CD8-positive, alpha-beta memory T cell (primary cell): ENCODE data around the gene OTOA. TPM values are rescaled to one million over a fixed set of nuclear protein-coding genes. Genes with fewer than 3 reads are reported as not detected.
"Not testable (repeated sequence)": the region's sequence is repeated elsewhere in the genome, so short reads cannot be mapped to it uniquely, and the experiment has no call there.

ENCODE experiments used
- CTCF ChIA-PET: fragments of 350-600 bp; sonication (Branson Sonifier 250); formaldehyde crosslinking; loops from one replicate; lab custom pipeline; 2021; ENCODE audit warnings: antibody characterized with exemption; lab: Charles Lee
- POLR2A ChIA-PET: fragments of 350-600 bp; sonication (Branson Sonifier 250); formaldehyde crosslinking; loops from one replicate; lab custom pipeline; 2021; ENCODE audit warnings: antibody characterized with exemption; lab: Charles Lee
- DNase-seq, 5 donors: peaks; one replicate each; pipeline versions ENCODE4 v3.0.0 to v3.0.0-alpha.2; 2020 to 2022; ENCODE audit warnings: mixed read lengths in 1 of 5
- H3K27ac ChIP-seq: one replicate; pipeline ENCODE4 v1.7.0; 2013; ENCODE audit warnings: low read depth, mild to moderate bottlenecking, low read length, moderate library complexity
- H3K27me3 ChIP-seq: 2 replicates; pipeline ENCODE4 v1.7.0; 2013; ENCODE audit warnings: low read length, mild to moderate bottlenecking; ENCODE audit not compliant: insufficient read depth, poor library complexity, severe bottlenecking
- H3K36me3 ChIP-seq: 2 replicates; pipeline ENCODE4 v1.7.0; 2013; ENCODE audit warnings: mild to moderate bottlenecking, low read length, moderate library complexity; ENCODE audit not compliant: insufficient read depth
- H3K4me1 ChIP-seq: 2 replicates; pipeline ENCODE4 v1.7.0; 2013; ENCODE audit warnings: mild to moderate bottlenecking, low read length, moderate library complexity; ENCODE audit not compliant: insufficient read depth
- H3K4me3 ChIP-seq: 2 replicates; pipeline ENCODE4 v1.7.0; 2013; ENCODE audit warnings: mild to moderate bottlenecking, low read length
- H3K9me3 ChIP-seq: 2 replicates; pipeline ENCODE4 v1.7.0; 2013; ENCODE audit warnings: mild to moderate bottlenecking, low read length
- H3K27ac Mint-ChIP-seq, 8 donors: one replicate each; pipeline ENCODE4 v1.8.0; 2020 to 2021; ENCODE audit warnings: mixed read lengths in 8 of 8, mild to moderate bottlenecking in 6 of 8, inconsistent platforms in 3 of 8, moderate library complexity in 3 of 8
- H3K27me3 Mint-ChIP-seq, 2 donors: one replicate each; pipeline ENCODE4 v1.8.0; 2020 to 2021; ENCODE audit warnings: mixed read lengths in 2 of 2, mild to moderate bottlenecking in 1 of 2, moderate library complexity in 1 of 2
- H3K36me3 Mint-ChIP-seq, 3 donors: one replicate each; pipeline ENCODE4 v1.8.0; 2020 to 2021; ENCODE audit warnings: mixed read lengths in 3 of 3, inconsistent platforms in 1 of 3, mild to moderate bottlenecking in 1 of 3
- H3K4me1 Mint-ChIP-seq, 3 donors: one replicate each; pipeline ENCODE4 v1.8.0; 2020 to 2021; ENCODE audit warnings: mixed read lengths in 3 of 3, inconsistent platforms in 1 of 3, mild to moderate bottlenecking in 1 of 3
- H3K4me3 Mint-ChIP-seq, 7 donors: one replicate each; pipeline ENCODE4 v1.8.0; 2020 to 2021; ENCODE audit warnings: mixed read lengths in 7 of 7, mild to moderate bottlenecking in 6 of 7, moderate library complexity in 4 of 7, inconsistent platforms in 2 of 7
- H3K9me3 Mint-ChIP-seq, 5 donors: one replicate each; pipeline ENCODE4 v1.8.0; 2020 to 2022; ENCODE audit warnings: mixed read lengths in 5 of 5, mild to moderate bottlenecking in 3 of 5, moderate library complexity in 2 of 5, inconsistent platforms in 1 of 5
- polyA plus RNA-seq: library from polyadenylated mRNA; unstranded; fragments of 300-500 nt; fragmentation: Illumina TruSeq; gene quantifications from one replicate; pipeline ENCODE4 v1.2.3, GENCODE V29; 2021
- total RNA-seq, 2 experiments: library from RNA; stranded (reverse); gene quantifications; one replicate each; pipeline ENCODE4 v1.2.3, GENCODE V29; 2021

Gene OTOA
- total and polyA plus RNA-seq, 3 experiments from 2014 or later = 0.09 TPM; not detected in 1

GRCh38 chr16:21708533-21709115, 44.9 kb downstream of the OTOA start:
- H3K9me3 Mint-ChIP-seq = no peaks in the 10 kb centered on the region
- H3K27me3 Mint-ChIP-seq = peaks cover 0 to 1% of the 10 kb centered on the region in 2 donors
- Histone ChIP-seq H3K9me3 (no peaks in the 10 kb centered on the region), H3K4me1 (peaks cover 7% of the 10 kb centered on the region), H3K27ac (no peak overlapping the region), H3K27me3 (no peaks in the 10 kb centered on the region), H3K36me3 (no peaks in the 10 kb centered on the region), H3K4me3 (no peak overlapping the region)
- DNase-seq = peak; percentile 67 to 87 (median 74)
- peak overlapping the region in 1 of 7 donors; percentile 18 for H3K4me3 Mint-ChIP-seq
- H3K36me3 Mint-ChIP-seq = no peaks in the 10 kb centered on the region
- H3K27ac Mint-ChIP-seq = no peak overlapping the region
- ChIA-PET POLR2A (no interaction called here), CTCF (interaction anchor here (0.6 to 9.2 kb wide), 20 partner anchors 10 to 129 kb away, joined by 3 to 103 read pairs (median 4); partner anchors contain the start of gene IGSF6)
- H3K4me1 Mint-ChIP-seq = peaks cover 2 to 6% (median 5%) of the 10 kb centered on the region in 3 donors

GRCh38 chr16:21710938-21711337, 47.2 kb downstream of the OTOA start:
- Mint-ChIP-seq H3K9me3 (no peaks in the 10 kb centered on the region), H3K27me3 (peaks cover 0 to 3% of the 10 kb centered on the region in 2 donors), H3K36me3 (no peaks in the 10 kb centered on the region), H3K27ac (no peak overlapping the region), H3K4me1 (peaks cover 2 to 6% (median 5%) of the 10 kb centered on the region in 3 donors), H3K4me3 (no peak overlapping the region)
- Histone ChIP-seq H3K27me3 (no peaks in the 10 kb centered on the region), H3K36me3 (no peaks in the 10 kb centered on the region), H3K4me3 (no peak overlapping the region), H3K9me3 (no peaks in the 10 kb centered on the region), H3K27ac (no peak overlapping the region), H3K4me1 (peaks cover 7% of the 10 kb centered on the region)
- POLR2A ChIA-PET = no interaction called here
- no peak for DNase-seq
- CTCF ChIA-PET = interaction anchor here (0.6 to 9.2 kb wide), 4 partner anchors 47 to 127 kb away, joined by 3 to 103 read pairs (median 10); partner anchors contain the start of gene OTOA

DNA sequence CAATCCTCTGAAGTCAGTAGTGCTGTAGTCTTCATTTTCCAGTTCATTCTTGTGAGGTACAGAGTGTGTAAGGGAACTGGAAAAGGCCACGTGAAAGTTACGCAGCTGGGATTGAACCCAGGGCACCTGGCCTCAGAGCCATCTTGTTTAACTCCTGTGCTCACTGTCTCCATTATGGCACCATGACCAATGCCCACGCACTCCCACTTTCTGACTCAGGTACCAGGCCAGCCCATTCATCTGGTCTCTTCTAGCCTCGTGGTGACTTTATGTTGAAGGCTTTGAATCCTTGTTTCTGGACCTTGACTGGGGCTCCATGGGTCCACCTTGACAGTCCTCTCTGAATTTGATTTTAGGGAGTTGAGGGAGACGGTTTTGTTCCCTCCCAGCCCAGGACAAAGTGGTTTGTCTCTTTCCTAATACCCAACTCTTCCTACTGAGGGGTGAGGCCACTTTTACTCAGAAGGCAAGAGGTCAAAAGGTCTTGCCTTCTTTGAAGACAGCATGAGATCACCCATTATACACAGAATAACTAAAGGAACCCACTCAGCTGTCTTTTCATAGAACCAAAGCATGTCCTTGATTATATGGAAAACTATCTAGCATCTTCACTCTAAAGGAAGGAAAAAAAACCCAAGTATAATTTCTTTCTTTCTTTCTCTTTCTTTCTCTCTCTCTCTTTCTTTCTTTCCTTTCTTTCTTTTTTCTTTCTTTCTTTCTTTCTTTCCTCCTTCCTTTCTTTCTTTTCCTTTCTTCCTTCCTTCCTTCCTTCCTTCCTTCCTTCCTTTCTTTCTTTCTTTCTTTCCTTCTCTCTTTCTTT, 50.0 kb downstream of the OTOA start:
- H3K27ac Mint-ChIP-seq = peak overlapping the region in 1 of 8 donors; percentile 72
- POLR2A ChIA-PET = no interaction called here
- H3K36me3 ChIP-seq = no peaks in the 10 kb centered on the region
- no peaks in the 10 kb centered on the region for H3K4me1 ChIP-seq
- CTCF ChIA-PET = interaction anchor here (9.2 kb wide), 1 partner anchor 55 kb away, joined by 103 read pairs; no protein-coding TSS in a partner anchor
- no peak overlapping the region for H3K4me3 ChIP-seq
- H3K9me3 Mint-ChIP-seq = no peaks in the 10 kb centered on the region
- no peaks in the 10 kb centered on the region for H3K9me3 ChIP-seq
- no peaks in the 10 kb centered on the region for H3K36me3 Mint-ChIP-seq
- DNase-seq = no peak
- H3K27ac ChIP-seq = no peak overlapping the region
- no peak overlapping the region for H3K4me3 Mint-ChIP-seq
- peaks cover 1 to 3% of the 10 kb centered on the region in 2 donors for H3K27me3 Mint-ChIP-seq
- H3K4me1 Mint-ChIP-seq = peaks cover 0 to under 1% (median under 1%) of the 10 kb centered on the region in 3 donors
- no peaks in the 10 kb centered on the region for H3K27me3 ChIP-seq

- H3K9me3 ChIP-seq, H3K27ac Mint-ChIP-seq, DNase-seq, H3K36me3 ChIP-seq, H3K4me3 Mint-ChIP-seq, H3K9me3 Mint-ChIP-seq, H3K36me3 Mint-ChIP-seq, H3K27me3 Mint-ChIP-seq, H3K27ac ChIP-seq, H3K27me3 ChIP-seq, H3K4me1 Mint-ChIP-seq, H3K4me1 ChIP-seq, POLR2A ChIA-PET, H3K4me3 ChIP-seq: not testable (repeated sequence)
- CTCF ChIA-PET = interaction anchor here (9.2 kb wide), 1 partner anchor 55 kb away, joined by 103 read pairs; no protein-coding TSS in a partner anchor
Measured at GRCh38 chr16:21714369-21714618, 50.5 kb downstream of the OTOA start.

GRCh38 chr16:21717608-21718007, 53.8 kb downstream of the OTOA start:
- no peak overlapping the region for H3K4me3 ChIP-seq
- no peaks in the 10 kb centered on the region for H3K9me3 ChIP-seq
- Mint-ChIP-seq H3K9me3 (no peaks in the 10 kb centered on the region), H3K36me3 (no peaks in the 10 kb centered on the region), H3K27ac (no peak overlapping the region), H3K27me3 (peaks cover 1 to 3% of the 10 kb centered on the region in 2 donors), H3K4me3 (no peak overlapping the region), H3K4me1 (no peaks in the 10 kb centered on the region)
- CTCF ChIA-PET = no interaction called here
- no peak for DNase-seq
- H3K27ac ChIP-seq = no peak overlapping the region
- no peaks in the 10 kb centered on the region for H3K36me3 ChIP-seq
- POLR2A ChIA-PET = no interaction called here
- H3K4me1 ChIP-seq = no peaks in the 10 kb centered on the region
- no peaks in the 10 kb centered on the region for H3K27me3 ChIP-seq

- no peaks in the 10 kb centered on the region for H3K27me3 ChIP-seq
- H3K36me3 ChIP-seq = no peaks in the 10 kb centered on the region
- CTCF ChIA-PET = interaction anchor here (1.7 kb wide), 1 partner anchor 9 kb away, joined by 4 read pairs; no protein-coding TSS in a partner anchor
- H3K9me3 ChIP-seq = no peaks in the 10 kb centered on the region
- H3K4me1 ChIP-seq = no peaks in the 10 kb centered on the region
- Mint-ChIP-seq H3K4me1 (no peaks in the 10 kb centered on the region), H3K4me3 (no peak overlapping the region), H3K36me3 (peaks cover 0 to 3% (median 0%) of the 10 kb centered on the region in 3 donors), H3K9me3 (peaks cover 0 to 5% (median 0%) of the 10 kb centered on the region in 5 donors), H3K27me3 (peaks cover 0 to 3% of the 10 kb centered on the region in 2 donors), H3K27ac (no peak overlapping the region)
- H3K27ac ChIP-seq = no peak overlapping the region
- POLR2A ChIA-PET = no interaction called here
- no peak for DNase-seq
- H3K4me3 ChIP-seq = no peak overlapping the region
Measured at GRCh38 chr16:21719283-21719682, 55.5 kb downstream of the OTOA start.

DNA sequence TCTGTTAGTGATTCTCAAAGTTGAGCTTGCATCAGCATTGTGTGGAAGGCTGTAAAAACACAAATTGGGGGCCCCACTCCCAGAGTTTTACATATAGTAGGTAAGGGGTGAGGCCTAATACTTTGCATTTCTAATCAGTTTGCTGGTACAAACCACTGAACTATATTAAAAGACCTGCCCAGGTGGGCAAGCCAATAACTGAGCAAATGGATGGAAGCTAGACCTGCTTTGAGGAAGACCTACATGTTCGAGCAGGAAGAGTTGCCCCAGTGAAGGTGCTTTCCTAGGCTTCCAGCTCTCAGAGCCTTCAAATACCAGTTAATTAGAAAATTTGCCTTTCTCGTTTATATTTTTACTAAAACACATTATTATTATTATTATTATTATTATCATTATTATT, 56.8 kb downstream of the OTOA start:
- H3K4me3 Mint-ChIP-seq = no peak overlapping the region
- H3K36me3 Mint-ChIP-seq = peaks cover 0 to 3% (median 0%) of the 10 kb centered on the region in 3 donors
- no peaks in the 10 kb centered on the region for H3K9me3 ChIP-seq
- no peak overlapping the region for H3K27ac Mint-ChIP-seq
- H3K4me1 Mint-ChIP-seq = no peaks in the 10 kb centered on the region
- no peak overlapping the region for H3K27ac ChIP-seq
- H3K4me1 ChIP-seq = no peaks in the 10 kb centered on the region
- no peak overlapping the region for H3K4me3 ChIP-seq
- CTCF ChIA-PET = no interaction called here
- POLR2A ChIA-PET = no interaction called here
- DNase-seq = no peak
- no peaks in the 10 kb centered on the region for H3K36me3 ChIP-seq
- no peaks in the 10 kb centered on the region for H3K27me3 ChIP-seq
- peaks cover 0 to 3% of the 10 kb centered on the region in 2 donors for H3K27me3 Mint-ChIP-seq
- H3K9me3 Mint-ChIP-seq = peaks cover 0 to 5% (median 0%) of the 10 kb centered on the region in 5 donors
